ENCODE measurements around the gene SLC16A4. TPM values are rescaled to one million over a fixed set of nuclear protein-coding genes. Genes with fewer than 3 reads are reported as not detected.
"Not testable (repeated sequence)": the region's sequence is repeated elsewhere in the genome, so short reads cannot be mapped to it uniquely, and the experiment has no call there.

SLC16A4 gene
- 3.0 and 5.2 TPM in 2 replicates for polyA plus RNA-seq (2012; rRNA removed)
- 5.5 and 5.8 TPM in 2 replicates for polyA plus RNA-seq (2012; cell fraction: cytosol; rRNA removed)
- polyA plus RNA-seq (2012; cell fraction: nucleus; rRNA removed), result 1.4 and 3.2 TPM in 2 replicates

- Histone ChIP-seq H3K79me2 (ENCODE audit: insufficient read depth) (no peaks in the 10 kb centered on the region), H3K27ac (ENCODE audit: low read depth in 2 of 2, low read length in 1 of 2) (peak within 1 kb of the TSS; percentile 23 to 53; a peak in 3 of 4 replicates), H3K36me3 (replicated peaks in 1 of 2; ENCODE audit: control insufficient read depth in 1 of 2, insufficient read depth in 2 of 2, low read length in 1 of 2) (peaks cover 0 to 4% of the 10 kb centered on the region in 2 experiments), H3K4me1 (ENCODE audit: control insufficient read depth in 1 of 2, insufficient read depth in 2 of 2, low read depth in 1 of 2, low read length in 1 of 2) (peaks cover 5 to 6% of the 10 kb centered on the region in 2 experiments; a peak in 1 of 4 replicates), H3K9me3 (no peaks in the 10 kb centered on the region), H3K9ac (no peak within 1 kb of the TSS), H3K4me2 (0 out of 2 replicates have a peak within 1 kb of the TSS, but pooled peaks have one; percentile 21), H3F3A (replicated peaks; ENCODE audit: insufficient read depth) (peaks cover 22% of the 10 kb centered on the region), H3K4me3 (ENCODE audit: low read depth in 2 of 2, low read length in 1 of 2) (peak within 1 kb of the TSS in 1 of 2 experiments; percentile 8; a peak in 2 of 4 replicates), H3K27me3 (ENCODE audit: insufficient read depth) (no peaks in the 10 kb centered on the region), H4K20me1 (ENCODE audit: insufficient read depth) (no peaks in the 10 kb centered on the region), H2AFZ (ENCODE audit: low read depth) (no peak within 1 kb of the TSS), H3K9me2 (no peaks in the 10 kb centered on the region)
- CTCF ChIA-PET, result interaction anchor here (1.0 to 1.1 kb wide), 2 partner anchors 105 to 194 kb away, joined by 3 read pairs; no protein-coding TSS in a partner anchor
- POLR2A ChIA-PET, result no interaction called here
- peak; percentile 53; the same call in 1 of the 2 replicates for TF ChIP-seq TCF12 (IDR thresholded peaks at IDR 0.05)
- no peak for TF ChIP-seq JUND (IDR thresholded peaks at IDR 0.05)
- DNase-seq, result peak; percentile 39
- 44% methylated on average over 8 of the region's 8 CpGs for WGBS (ENCODE audit: low lambda C conversion rate)
Measured at GRCh38 chr1:110390692-110391245, at the start of gene SLC16A4. SLC16A4 (minus strand) TSS chr1:110391026; CDS start chr1:110389323, 1,703 bp downstream.

DNA sequence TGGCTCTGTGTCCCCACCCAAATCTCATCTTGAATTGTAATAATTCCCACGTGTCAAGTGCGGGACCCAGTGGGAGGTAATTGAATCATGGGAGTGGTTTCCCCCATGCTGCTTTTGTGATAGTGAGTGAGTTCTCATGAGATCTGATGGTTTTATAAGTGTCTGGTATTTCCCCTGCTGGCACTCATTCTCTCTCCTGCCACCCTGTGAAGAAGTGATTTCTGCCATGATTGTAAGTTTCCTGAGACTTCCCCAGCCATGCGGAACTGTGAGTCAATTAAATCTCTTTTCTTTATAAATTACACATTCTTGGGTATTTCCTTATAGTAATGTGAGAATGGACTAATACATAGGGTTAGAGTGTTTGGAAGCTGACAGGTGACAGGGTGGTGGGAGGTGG lies 49.0 kb upstream of the SLC16A4 start:
- H3K9me3 ChIP-seq; H4K20me1 ChIP-seq (ENCODE audit: insufficient read depth); DNase-seq; H3K36me3 ChIP-seq (replicated peaks in 1 of 2; ENCODE audit: control insufficient read depth in 1 of 2, insufficient read depth in 2 of 2, low read length in 1 of 2); H2AFZ ChIP-seq (ENCODE audit: low read depth); H3K4me1 ChIP-seq (ENCODE audit: control insufficient read depth in 1 of 2, insufficient read depth in 2 of 2, low read depth in 1 of 2, low read length in 1 of 2); H3K27ac ChIP-seq (ENCODE audit: low read depth in 2 of 2, low read length in 1 of 2); H3K9me2 ChIP-seq; H3F3A ChIP-seq (replicated peaks; ENCODE audit: insufficient read depth); H3K4me3 ChIP-seq (ENCODE audit: low read depth in 2 of 2, low read length in 1 of 2); H3K9ac ChIP-seq; H3K79me2 ChIP-seq (ENCODE audit: insufficient read depth); POLR2A ChIA-PET; H3K4me2 ChIP-seq: not testable (repeated sequence)
- H3K27me3 ChIP-seq (ENCODE audit: insufficient read depth), result peaks cover 19% of the 10 kb centered on the region; the same call in 1 of the 2 replicates
- WGBS (ENCODE audit: low lambda C conversion rate), result 80% methylated on average over 3 of the region's 3 CpGs
- CTCF ChIA-PET, result interaction anchor here (2.4 to 4.0 kb wide), 3 partner anchors 20 to 56 kb away, joined by 13 to 19 read pairs (median 15); no protein-coding TSS in a partner anchor

- Histone ChIP-seq H4K20me1 (ENCODE audit: insufficient read depth) (no peaks in the 10 kb centered on the region), H3K4me1 (ENCODE audit: control insufficient read depth in 1 of 2, insufficient read depth in 2 of 2, low read depth in 1 of 2, low read length in 1 of 2) (no peaks in the 10 kb centered on the region; a peak in 1 of 4 replicates), H3K27me3 (ENCODE audit: insufficient read depth) (peaks cover 29% of the 10 kb centered on the region; the same call in 1 of the 2 replicates), H3K4me3 (ENCODE audit: low read depth in 2 of 2, low read length in 1 of 2) (no peak overlapping the region), H3K9me2 (no peaks in the 10 kb centered on the region), H3K79me2 (ENCODE audit: insufficient read depth) (no peaks in the 10 kb centered on the region), H3F3A (replicated peaks; ENCODE audit: insufficient read depth) (no peaks in the 10 kb centered on the region), H3K9ac (no peak overlapping the region), H3K36me3 (replicated peaks in 1 of 2; ENCODE audit: control insufficient read depth in 1 of 2, insufficient read depth in 2 of 2, low read length in 1 of 2) (no peaks in the 10 kb centered on the region), H3K27ac (ENCODE audit: low read depth in 2 of 2, low read length in 1 of 2) (no peak overlapping the region), H2AFZ (ENCODE audit: low read depth) (no peak overlapping the region), H3K4me2 (no peak overlapping the region), H3K9me3 (no peaks in the 10 kb centered on the region)
- CTCF ChIA-PET, result interaction anchor here (1.0 to 4.0 kb wide), 7 partner anchors 13 to 236 kb away, joined by 3 to 19 read pairs (median 7); no protein-coding TSS in a partner anchor
- no peak for DNase-seq
- 63% methylated on average over 4 of the region's 4 CpGs for WGBS (ENCODE audit: low lambda C conversion rate)
- TF ChIP-seq FOXJ3 (CRISPR knock-in tag; IDR thresholded peaks at IDR 0.05) (no peak), MEF2A (IDR thresholded peaks at IDR 0.05; ENCODE audit: borderline replicate concordance, low read depth) (no peak), EZH2phosphoT487 (IDR thresholded peaks at IDR 0.05; ENCODE audit: borderline replicate concordance, low read depth) (no peak), FOXM1 (IDR thresholded peaks at IDR 0.05; ENCODE audit: low read depth) (no peak)
- TF ChIP-seq, protein P1, sequence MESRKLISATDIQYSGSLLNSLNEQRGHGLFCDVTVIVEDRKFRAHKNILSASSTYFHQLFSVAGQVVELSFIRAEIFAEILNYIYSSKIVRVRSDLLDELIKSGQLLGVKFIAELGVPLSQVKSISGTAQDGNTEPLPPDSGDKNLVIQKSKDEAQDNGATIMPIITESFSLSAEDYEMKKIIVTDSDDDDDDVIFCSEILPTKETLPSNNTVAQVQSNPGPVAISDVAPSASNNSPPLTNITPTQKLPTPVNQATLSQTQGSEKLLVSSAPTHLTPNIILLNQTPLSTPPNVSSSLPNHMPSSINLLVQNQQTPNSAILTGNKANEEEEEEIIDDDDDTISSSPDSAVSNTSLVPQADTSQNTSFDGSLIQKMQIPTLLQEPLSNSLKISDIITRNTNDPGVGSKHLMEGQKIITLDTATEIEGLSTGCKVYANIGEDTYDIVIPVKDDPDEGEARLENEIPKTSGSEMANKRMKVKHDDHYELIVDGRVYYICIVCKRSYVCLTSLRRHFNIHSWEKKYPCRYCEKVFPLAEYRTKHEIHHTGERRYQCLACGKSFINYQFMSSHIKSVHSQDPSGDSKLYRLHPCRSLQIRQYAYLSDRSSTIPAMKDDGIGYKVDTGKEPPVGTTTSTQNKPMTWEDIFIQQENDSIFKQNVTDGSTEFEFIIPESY (IDR thresholded peaks at IDR 0.05; ENCODE audit: borderline replicate concordance, low read depth), result no peak
- TF ChIP-seq, protein P2, sequence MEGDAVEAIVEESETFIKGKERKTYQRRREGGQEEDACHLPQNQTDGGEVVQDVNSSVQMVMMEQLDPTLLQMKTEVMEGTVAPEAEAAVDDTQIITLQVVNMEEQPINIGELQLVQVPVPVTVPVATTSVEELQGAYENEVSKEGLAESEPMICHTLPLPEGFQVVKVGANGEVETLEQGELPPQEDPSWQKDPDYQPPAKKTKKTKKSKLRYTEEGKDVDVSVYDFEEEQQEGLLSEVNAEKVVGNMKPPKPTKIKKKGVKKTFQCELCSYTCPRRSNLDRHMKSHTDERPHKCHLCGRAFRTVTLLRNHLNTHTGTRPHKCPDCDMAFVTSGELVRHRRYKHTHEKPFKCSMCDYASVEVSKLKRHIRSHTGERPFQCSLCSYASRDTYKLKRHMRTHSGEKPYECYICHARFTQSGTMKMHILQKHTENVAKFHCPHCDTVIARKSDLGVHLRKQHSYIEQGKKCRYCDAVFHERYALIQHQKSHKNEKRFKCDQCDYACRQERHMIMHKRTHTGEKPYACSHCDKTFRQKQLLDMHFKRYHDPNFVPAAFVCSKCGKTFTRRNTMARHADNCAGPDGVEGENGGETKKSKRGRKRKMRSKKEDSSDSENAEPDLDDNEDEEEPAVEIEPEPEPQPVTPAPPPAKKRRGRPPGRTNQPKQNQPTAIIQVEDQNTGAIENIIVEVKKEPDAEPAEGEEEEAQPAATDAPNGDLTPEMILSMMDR (IDR thresholded peaks at IDR 0.05), result no peak
- POLR2A ChIA-PET, result no interaction called here
Measured at GRCh38 chr1:110438893-110439292, 48.1 kb upstream of the SLC16A4 start.

DNA sequence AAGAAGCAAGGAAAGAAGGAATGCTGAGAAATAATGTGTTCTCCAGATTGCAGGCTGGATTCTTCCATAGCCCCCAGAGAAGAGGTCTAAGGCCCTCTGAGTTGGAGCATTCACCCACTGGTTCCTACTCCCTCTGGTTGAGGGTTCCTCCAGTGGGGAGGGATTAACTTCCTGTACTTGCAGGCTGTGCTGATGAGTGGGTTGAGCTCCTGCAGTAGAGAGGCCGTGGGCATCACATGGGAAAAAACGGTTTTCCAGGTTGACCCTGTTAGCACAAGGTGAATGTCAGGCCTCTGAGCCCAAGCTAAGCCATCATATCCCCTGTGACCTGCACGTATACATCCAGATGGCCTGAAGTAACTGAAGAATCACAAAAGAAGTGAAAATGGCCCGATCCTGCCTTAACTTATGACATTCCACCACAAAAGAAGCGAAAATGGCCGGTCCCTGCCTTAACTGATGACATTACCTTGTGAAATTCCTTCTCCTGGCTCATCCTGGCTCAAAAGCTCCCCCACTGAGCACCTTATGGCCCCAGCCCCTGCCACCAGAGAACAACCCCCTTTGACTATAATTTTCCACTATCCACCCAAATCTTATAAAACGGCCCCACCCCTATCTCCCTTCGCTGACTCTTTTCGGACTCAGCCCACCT lies 46.9 kb upstream of the SLC16A4 start:
- not testable (repeated sequence) for H3K36me3 ChIP-seq (replicated peaks in 1 of 2; ENCODE audit: control insufficient read depth in 1 of 2, insufficient read depth in 2 of 2, low read length in 1 of 2); H3K4me2 ChIP-seq; H3K9ac ChIP-seq; H3K4me3 ChIP-seq (ENCODE audit: low read depth in 2 of 2, low read length in 1 of 2); H3K27ac ChIP-seq (ENCODE audit: low read depth in 2 of 2, low read length in 1 of 2); H3K4me1 ChIP-seq (ENCODE audit: control insufficient read depth in 1 of 2, insufficient read depth in 2 of 2, low read depth in 1 of 2, low read length in 1 of 2); H3F3A ChIP-seq (replicated peaks; ENCODE audit: insufficient read depth); H3K9me3 ChIP-seq; H2AFZ ChIP-seq (ENCODE audit: low read depth); H4K20me1 ChIP-seq (ENCODE audit: insufficient read depth); H3K9me2 ChIP-seq; H3K79me2 ChIP-seq (ENCODE audit: insufficient read depth); DNase-seq
- ChIA-PET CTCF (interaction anchor here (0.9 to 4.0 kb wide), 10 partner anchors 14 to 235 kb away, joined by 3 to 23 read pairs (median 6); no protein-coding TSS in a partner anchor), POLR2A (interaction anchor here (0.8 to 0.9 kb wide), 2 partner anchors 9 to 66 kb away, joined by 3 to 4 read pairs; no protein-coding TSS in a partner anchor)
- 34% methylated on average over 9 of the region's 9 CpGs for WGBS (ENCODE audit: low lambda C conversion rate)
- peaks cover 38% of the 10 kb centered on the region; the same call in 1 of the 2 replicates for H3K27me3 ChIP-seq (ENCODE audit: insufficient read depth)

All from SK-N-SH (cell line).